Panc1 (cell line): ENCODE results near the gene DOCK1. TPM values are rescaled to one million over a fixed set of nuclear protein-coding genes. Genes with fewer than 3 reads are reported as not detected.

Experiments used
- ATAC-seq: fragments of 200-7000 bp; cut with Tn5 transposase; 2 replicates; pipeline ENCODE4 v1.9.1; 2020; ENCODE audit warnings: mild to moderate bottlenecking, moderate library complexity
- BruUV-seq: library from RNA; stranded (reverse); fragments of 400-500 nt; replicated peaks from 2 replicates; lab custom pipeline; 2021; lab: Mats Ljungman, UMichigan
- CTCF ChIA-PET: fragments of 300-600 bp; sonication (Branson Sonifier 250); formaldehyde crosslinking; loops from one replicate; lab custom pipeline; 2022; ENCODE audit warnings: antibody characterized with exemption; lab: Charles Lee
- POLR2A ChIA-PET: fragments of 300-600 bp; sonication (Branson Sonifier 250); formaldehyde crosslinking; loops from one replicate; lab custom pipeline; 2022; ENCODE audit warnings: antibody characterized with exemption; lab: Charles Lee
- DNase-seq: peaks from one replicate; pipeline ENCODE4 v3.0.0-alpha.2; 2010; ENCODE audit warnings: low read depth, low spot score
- H3K27ac ChIP-seq: 2 replicates; pipeline ENCODE4 v1.5.1; 2011; ENCODE audit warnings: mild to moderate bottlenecking, low read length, inconsistent platforms
- H3K27me3 ChIP-seq: fragments of 200-500 bp; sonication (Bioruptor generic); 2 replicates; pipeline ENCODE4 v1.6.0; 2014; ENCODE audit warnings: low read length, inconsistent platforms; ENCODE audit not compliant: control insufficient read depth, insufficient read depth
- H3K36me3 ChIP-seq: fragments of 200-500 bp; sonication (Bioruptor generic); 2 replicates; pipeline ENCODE4 v1.5.1; 2014; ENCODE audit warnings: inconsistent platforms, mild to moderate bottlenecking, low read length, moderate library complexity; ENCODE audit not compliant: control insufficient read depth, insufficient read depth
- H3K4me1 ChIP-seq: 2 replicates; pipeline ENCODE4 v1.5.1; 2011; ENCODE audit warnings: inconsistent platforms, mild to moderate bottlenecking, low read length, moderate library complexity; ENCODE audit not compliant: control insufficient read depth, insufficient read depth
- H3K4me3 ChIP-seq, 2 experiments: 2 replicates each; pipeline ENCODE4 v1.5.1; 2011 to 2012; ENCODE audit warnings: low read depth in 2 of 2, low read length in 2 of 2, mild to moderate bottlenecking in 2 of 2, inconsistent platforms in 1 of 2, moderate library complexity in 1 of 2
- H3K9me3 ChIP-seq: fragments of 200-500 bp; sonication (Bioruptor generic); 2 replicates; pipeline ENCODE4 v1.5.1; 2014; ENCODE audit warnings: low read depth, mild to moderate bottlenecking, inconsistent platforms, low read length, moderate library complexity; ENCODE audit not compliant: control insufficient read depth, insufficient read depth
- POLR2AphosphoS5 ChIP-seq: IDR thresholded peaks from 2 replicates; pipeline ENCODE4 v1.6.1; 2012; ENCODE audit warnings: mild to moderate bottlenecking, low read depth, low read length, moderate library complexity
- SIN3A ChIP-seq: IDR thresholded peaks from 2 replicates; pipeline ENCODE4 v1.6.1; 2012; ENCODE audit warnings: low read depth, mild to moderate bottlenecking, low read length, moderate library complexity, borderline replicate concordance; ENCODE audit not compliant: insufficient read depth
- TCF7L2 ChIP-seq: IDR thresholded peaks from 2 replicates; pipeline ENCODE4 v1.6.1; 2011; ENCODE audit warnings: mild to moderate bottlenecking, low read depth, low read length, inconsistent platforms
- in situ Hi-C: cut with HindIII; loops from 2 replicates; pipeline ENCODE4 v1.10.0; 2016; ENCODE audit warnings: low sequenced_read_pairs, low pct_unique_long_range_greater_than_20kb
- intact Hi-C: fragments of 100-400 bp; cut with micrococcal nuclease; formaldehyde crosslinking; loops from one replicate; pipeline ENCODE4 v1.10.0; 2022; ENCODE audit not compliant: unreplicated experiment
- total RNA-seq: library from RNA; stranded (reverse); gene quantifications from one replicate; pipeline ENCODE4 v1.2.1, GENCODE V29; 2021; ENCODE audit not compliant: unreplicated experiment
- TF ChIP-seq, protein P1 (sequence below), 2 experiments: IDR thresholded peaks; 2 replicates each; pipeline ENCODE4 v1.6.1; 2011 to 2012; ENCODE audit warnings: low read depth in 2 of 2, control low read depth in 1 of 2, low read length in 1 of 2, mild to moderate bottlenecking in 1 of 2, moderate library complexity in 1 of 2; ENCODE audit not compliant: insufficient read depth in 1 of 2
- TF ChIP-seq, protein P2 (sequence below): fragments of 450-650 bp; IDR thresholded peaks from 2 replicates; pipeline ENCODE4 v1.5.1; 2017; ENCODE audit warnings: mild to moderate bottlenecking

The DOCK1 gene
- total RNA-seq, 1 experiment from 2014 or later: 67.6 TPM

DNA sequence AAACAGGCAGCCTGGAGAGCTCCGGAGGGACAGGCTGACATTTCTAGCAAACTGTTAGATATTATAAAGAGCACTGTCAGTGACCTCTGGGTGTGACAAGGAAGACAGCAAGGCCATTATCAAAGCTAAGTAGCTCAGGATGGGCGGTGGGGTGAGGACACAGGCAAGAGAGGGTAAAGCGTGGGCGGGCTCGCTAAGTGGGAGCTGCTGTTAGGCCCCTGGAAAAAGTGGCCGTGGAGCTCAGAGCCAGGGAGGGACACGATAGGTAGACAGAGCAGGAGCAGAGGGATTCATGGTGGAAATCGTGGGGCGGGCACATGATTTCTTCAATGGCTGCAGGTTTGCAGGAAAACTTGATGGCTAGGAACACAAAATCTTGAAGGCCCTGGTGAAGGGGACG lies 592.5 kb downstream of the DOCK1 start:
- DNase-seq (no peak), ATAC-seq (no peak)
- CTCF ChIA-PET: no interaction called here
- in situ Hi-C loops: no loop called here
- no peaks in the 10 kb centered on the region for H3K9me3 ChIP-seq
- no peak overlapping the region for H3K4me3 ChIP-seq
- BruUV-seq: no TSS peak
- H3K27ac ChIP-seq: no peak overlapping the region
- intact Hi-C loops: no loop called here
- H3K27me3 ChIP-seq: peaks cover 47% of the 10 kb centered on the region
- TF ChIP-seq SIN3A: no peak
- TF ChIP-seq, protein P1, sequence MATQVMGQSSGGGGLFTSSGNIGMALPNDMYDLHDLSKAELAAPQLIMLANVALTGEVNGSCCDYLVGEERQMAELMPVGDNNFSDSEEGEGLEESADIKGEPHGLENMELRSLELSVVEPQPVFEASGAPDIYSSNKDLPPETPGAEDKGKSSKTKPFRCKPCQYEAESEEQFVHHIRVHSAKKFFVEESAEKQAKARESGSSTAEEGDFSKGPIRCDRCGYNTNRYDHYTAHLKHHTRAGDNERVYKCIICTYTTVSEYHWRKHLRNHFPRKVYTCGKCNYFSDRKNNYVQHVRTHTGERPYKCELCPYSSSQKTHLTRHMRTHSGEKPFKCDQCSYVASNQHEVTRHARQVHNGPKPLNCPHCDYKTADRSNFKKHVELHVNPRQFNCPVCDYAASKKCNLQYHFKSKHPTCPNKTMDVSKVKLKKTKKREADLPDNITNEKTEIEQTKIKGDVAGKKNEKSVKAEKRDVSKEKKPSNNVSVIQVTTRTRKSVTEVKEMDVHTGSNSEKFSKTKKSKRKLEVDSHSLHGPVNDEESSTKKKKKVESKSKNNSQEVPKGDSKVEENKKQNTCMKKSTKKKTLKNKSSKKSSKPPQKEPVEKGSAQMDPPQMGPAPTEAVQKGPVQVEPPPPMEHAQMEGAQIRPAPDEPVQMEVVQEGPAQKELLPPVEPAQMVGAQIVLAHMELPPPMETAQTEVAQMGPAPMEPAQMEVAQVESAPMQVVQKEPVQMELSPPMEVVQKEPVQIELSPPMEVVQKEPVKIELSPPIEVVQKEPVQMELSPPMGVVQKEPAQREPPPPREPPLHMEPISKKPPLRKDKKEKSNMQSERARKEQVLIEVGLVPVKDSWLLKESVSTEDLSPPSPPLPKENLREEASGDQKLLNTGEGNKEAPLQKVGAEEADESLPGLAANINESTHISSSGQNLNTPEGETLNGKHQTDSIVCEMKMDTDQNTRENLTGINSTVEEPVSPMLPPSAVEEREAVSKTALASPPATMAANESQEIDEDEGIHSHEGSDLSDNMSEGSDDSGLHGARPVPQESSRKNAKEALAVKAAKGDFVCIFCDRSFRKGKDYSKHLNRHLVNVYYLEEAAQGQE (IDR thresholded peaks at IDR 0.05; ENCODE audit: insufficient read depth in 1 of 2, low read depth in 2 of 2, low read length in 1 of 2): no peak
- TF ChIP-seq TCF7L2: no peak
- TF ChIP-seq, protein P2, sequence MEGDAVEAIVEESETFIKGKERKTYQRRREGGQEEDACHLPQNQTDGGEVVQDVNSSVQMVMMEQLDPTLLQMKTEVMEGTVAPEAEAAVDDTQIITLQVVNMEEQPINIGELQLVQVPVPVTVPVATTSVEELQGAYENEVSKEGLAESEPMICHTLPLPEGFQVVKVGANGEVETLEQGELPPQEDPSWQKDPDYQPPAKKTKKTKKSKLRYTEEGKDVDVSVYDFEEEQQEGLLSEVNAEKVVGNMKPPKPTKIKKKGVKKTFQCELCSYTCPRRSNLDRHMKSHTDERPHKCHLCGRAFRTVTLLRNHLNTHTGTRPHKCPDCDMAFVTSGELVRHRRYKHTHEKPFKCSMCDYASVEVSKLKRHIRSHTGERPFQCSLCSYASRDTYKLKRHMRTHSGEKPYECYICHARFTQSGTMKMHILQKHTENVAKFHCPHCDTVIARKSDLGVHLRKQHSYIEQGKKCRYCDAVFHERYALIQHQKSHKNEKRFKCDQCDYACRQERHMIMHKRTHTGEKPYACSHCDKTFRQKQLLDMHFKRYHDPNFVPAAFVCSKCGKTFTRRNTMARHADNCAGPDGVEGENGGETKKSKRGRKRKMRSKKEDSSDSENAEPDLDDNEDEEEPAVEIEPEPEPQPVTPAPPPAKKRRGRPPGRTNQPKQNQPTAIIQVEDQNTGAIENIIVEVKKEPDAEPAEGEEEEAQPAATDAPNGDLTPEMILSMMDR: no peak
- no peak for TF ChIP-seq POLR2AphosphoS5
- no peaks in the 10 kb centered on the region for H3K4me1 ChIP-seq
- no peaks in the 10 kb centered on the region for H3K36me3 ChIP-seq
- POLR2A ChIA-PET: interaction anchor here (0.5 kb wide), 1 partner anchor 575 kb away, joined by 12 read pairs; no protein-coding TSS in a partner anchor

DNA sequence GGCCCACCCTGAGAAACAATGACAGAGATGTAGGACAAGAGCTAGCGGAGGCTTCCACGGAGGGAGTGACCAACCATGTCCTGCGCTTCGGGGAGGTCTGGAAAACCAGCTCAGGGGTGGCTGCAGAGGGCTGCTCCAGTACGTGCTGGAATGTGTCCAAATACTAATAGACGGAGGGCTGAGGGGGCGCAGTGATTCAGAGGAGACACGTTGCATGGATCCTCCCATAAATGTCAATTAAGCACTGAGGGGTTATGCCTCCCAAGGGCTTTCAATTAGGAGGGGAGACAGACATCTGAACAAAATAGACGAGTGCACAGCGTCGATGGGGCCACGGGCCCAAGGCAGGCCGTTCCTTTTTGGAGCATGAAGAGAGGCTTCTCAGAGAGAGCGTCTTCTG lies 592.9 kb downstream of the DOCK1 start:
- in situ Hi-C loops (no loop called here), intact Hi-C loops (no loop called here)
- Histone ChIP-seq H3K4me1 (no peaks in the 10 kb centered on the region), H3K36me3 (no peaks in the 10 kb centered on the region), H3K27me3 (peaks cover 47% of the 10 kb centered on the region), H3K4me3 (no peak overlapping the region), H3K27ac (no peak overlapping the region), H3K9me3 (no peaks in the 10 kb centered on the region)
- POLR2A ChIA-PET: no interaction called here
- CTCF ChIA-PET: no interaction called here
- ATAC-seq (no peak), DNase-seq (no peak)
- TF ChIP-seq TCF7L2 (no peak), POLR2AphosphoS5 (no peak)
- TF ChIP-seq, protein P1 (IDR thresholded peaks at IDR 0.05; ENCODE audit: insufficient read depth in 1 of 2, low read depth in 2 of 2, low read length in 1 of 2): no peak
- BruUV-seq: no TSS peak
